GM18868 (cell line): ENCODE results near the gene PEX6.

Source experiments
- ATAC-seq: cut with Tn5 transposase; IDR thresholded peaks from one replicate; pipeline ENCODE4 v1.9.1; 2021; ENCODE audit warnings: mild to moderate bottlenecking, moderate library complexity; ENCODE audit not compliant: unreplicated experiment

The PEX6 gene

GRCh38 chr6:42978839-42979522, at the start of gene PEX6:
Gene PEX6 (minus strand): TSS chr6:42979181. CDS start chr6:42979150, 31 bp downstream.
- peak; percentile 97 for ATAC-seq

GRCh38 chr6:43026365-43026764, 47.4 kb upstream of the PEX6 start:
- ATAC-seq: no peak

GRCh38 chr6:43024436-43024835, 45.5 kb upstream of the PEX6 start:
- ATAC-seq: no peak

GRCh38 chr6:43021270-43022047, 42.5 kb upstream of the PEX6 start, which contains the start of gene RRP36:
Gene RRP36 (plus strand): TSS chr6:43021623. CDS start chr6:43021655, 32 bp downstream.
- ATAC-seq: peak; percentile 81

GRCh38 chr6:43020847-43021246, 41.9 kb upstream of the PEX6 start:
- ATAC-seq: no peak

- ATAC-seq: no peak
Measured at GRCh38 chr6:43020052-43020705, 41.2 kb upstream of the PEX6 start.

- ATAC-seq: no peak
Measured at GRCh38 chr6:43019152-43019551, 40.2 kb upstream of the PEX6 start.

- no peak for ATAC-seq
Measured at GRCh38 chr6:43016943-43017334, 38.0 kb upstream of the PEX6 start.

GRCh38 chr6:43016176-43016942, 37.4 kb upstream of the PEX6 start:
- ATAC-seq: no peak

GRCh38 chr6:43014434-43014909, 35.5 kb upstream of the PEX6 start:
- no peak for ATAC-seq

GRCh38 chr6:43013843-43014433, 35.0 kb upstream of the PEX6 start, which contains the start of the genes KLHDC3 and MEA1:
Gene KLHDC3 (plus strand): TSS chr6:43014249. CDS start chr6:43017193, 2,944 bp downstream.
Gene MEA1 (minus strand): TSS chr6:43013946. CDS start chr6:43013813, 133 bp downstream.
- peak; percentile 91 for ATAC-seq

GRCh38 chr6:43013097-43013842, 34.3 kb upstream of the PEX6 start:
- ATAC-seq: peak; percentile 2

- no peak for ATAC-seq
Measured at GRCh38 chr6:43012364-43012763, 33.4 kb upstream of the PEX6 start.

GRCh38 chr6:43011207-43011606, 32.2 kb upstream of the PEX6 start:
- no peak for ATAC-seq

- ATAC-seq: no peak
Measured at GRCh38 chr6:43009124-43009523, 30.1 kb upstream of the PEX6 start.

- ATAC-seq: no peak
Measured at GRCh38 chr6:43007126-43007525, 28.1 kb upstream of the PEX6 start.

- no peak for ATAC-seq
Measured at GRCh38 chr6:43006251-43006650, 27.3 kb upstream of the PEX6 start.

GRCh38 chr6:43005844-43006243, 26.9 kb upstream of the PEX6 start:
- ATAC-seq: no peak

- ATAC-seq: no peak
Measured at GRCh38 chr6:43001843-43002242, 22.9 kb upstream of the PEX6 start.
